GM18520 (cell line): Measurements from ENCODE around the gene DGCR8.

Experiments used
- ATAC-seq: cut with Tn5 transposase; IDR thresholded peaks from one replicate; pipeline ENCODE4 v1.9.1; 2021; ENCODE audit not compliant: unreplicated experiment

DGCR8 gene

GRCh38 chr22:20052309-20053259, 27.5 kb upstream of the DGCR8 start:
- ATAC-seq = no peak

GRCh38 chr22:20053407-20054033, 26.5 kb upstream of the DGCR8 start:
- no peak for ATAC-seq

GRCh38 chr22:20054034-20054427, 26.0 kb upstream of the DGCR8 start:
- no peak for ATAC-seq

GRCh38 chr22:20054485-20054884, 25.6 kb upstream of the DGCR8 start:
- no peak for ATAC-seq

- ATAC-seq = no peak
These were observed 24.9 kb upstream of the DGCR8 start for GRCh38 chr22:20055144-20055543.

- no peak for ATAC-seq
These were observed 24.4 kb upstream of the DGCR8 start for GRCh38 chr22:20055654-20056053.

GRCh38 chr22:20056161-20056560, 23.9 kb upstream of the DGCR8 start:
- ATAC-seq = no peak

GRCh38 chr22:20056696-20057386, 23.2 kb upstream of the DGCR8 start:
- ATAC-seq = no peak

GRCh38 chr22:20057596-20058268, 22.3 kb upstream of the DGCR8 start:
- ATAC-seq = no peak

- ATAC-seq = no peak
These were observed 20.9 kb upstream of the DGCR8 start for GRCh38 chr22:20058989-20059770.

GRCh38 chr22:20060700-20061480, 19.2 kb upstream of the DGCR8 start:
- ATAC-seq = no peak

- ATAC-seq = no peak
These were observed 18.6 kb upstream of the DGCR8 start for GRCh38 chr22:20061481-20061861.

- no peak for ATAC-seq
These were observed 17.8 kb upstream of the DGCR8 start for GRCh38 chr22:20062043-20062765.

- no peak for ATAC-seq
These were observed 17.3 kb upstream of the DGCR8 start for GRCh38 chr22:20062766-20063083.

- no peak for ATAC-seq
These were observed 16.5 kb upstream of the DGCR8 start for GRCh38 chr22:20063271-20064139.

GRCh38 chr22:20064140-20064480, 15.9 kb upstream of the DGCR8 start:
- no peak for ATAC-seq

GRCh38 chr22:20064545-20065262, 15.3 kb upstream of the DGCR8 start:
- ATAC-seq = no peak
